Nephron (organoid): ENCODE results near the gene GAS5.

Experiments used
- H3K27ac Mint-ChIP-seq, 3 experiments: 2 replicates each; pipeline ENCODE4 v1.8.0; 2020; ENCODE audit warnings: mixed read lengths in 3 of 3, mild to moderate bottlenecking in 2 of 3, moderate library complexity in 1 of 3
- H3K27me3 Mint-ChIP-seq: 2 replicates; pipeline ENCODE4 v1.8.0; 2021; ENCODE audit warnings: low read depth, mild to moderate bottlenecking, moderate library complexity, mixed read lengths
- H3K36me3 Mint-ChIP-seq: 2 replicates; pipeline ENCODE4 v1.8.0; 2020; ENCODE audit warnings: low read depth, mixed read lengths
- H3K4me1 Mint-ChIP-seq: 2 replicates; pipeline ENCODE4 v1.8.0; 2020; ENCODE audit warnings: mixed read lengths
- H3K4me3 Mint-ChIP-seq, 3 experiments: 2 replicates each; pipeline ENCODE4 v1.8.0; 2020; ENCODE audit warnings: mild to moderate bottlenecking in 3 of 3, mixed read lengths in 3 of 3, moderate library complexity in 2 of 3
- H3K9me3 Mint-ChIP-seq: 2 replicates; pipeline ENCODE4 v1.8.0; 2020; ENCODE audit warnings: mixed read lengths
- CTCF ChIP-seq, 3 experiments: fragments of 200-600 bp; sonication (generic); IDR thresholded peaks; one replicate each; pipeline ENCODE4 v1.5.0; 2021; ENCODE audit warnings: antibody characterized with exemption in 3 of 3; ENCODE audit not compliant: unreplicated experiment in 3 of 3

GAS5 gene

DNA sequence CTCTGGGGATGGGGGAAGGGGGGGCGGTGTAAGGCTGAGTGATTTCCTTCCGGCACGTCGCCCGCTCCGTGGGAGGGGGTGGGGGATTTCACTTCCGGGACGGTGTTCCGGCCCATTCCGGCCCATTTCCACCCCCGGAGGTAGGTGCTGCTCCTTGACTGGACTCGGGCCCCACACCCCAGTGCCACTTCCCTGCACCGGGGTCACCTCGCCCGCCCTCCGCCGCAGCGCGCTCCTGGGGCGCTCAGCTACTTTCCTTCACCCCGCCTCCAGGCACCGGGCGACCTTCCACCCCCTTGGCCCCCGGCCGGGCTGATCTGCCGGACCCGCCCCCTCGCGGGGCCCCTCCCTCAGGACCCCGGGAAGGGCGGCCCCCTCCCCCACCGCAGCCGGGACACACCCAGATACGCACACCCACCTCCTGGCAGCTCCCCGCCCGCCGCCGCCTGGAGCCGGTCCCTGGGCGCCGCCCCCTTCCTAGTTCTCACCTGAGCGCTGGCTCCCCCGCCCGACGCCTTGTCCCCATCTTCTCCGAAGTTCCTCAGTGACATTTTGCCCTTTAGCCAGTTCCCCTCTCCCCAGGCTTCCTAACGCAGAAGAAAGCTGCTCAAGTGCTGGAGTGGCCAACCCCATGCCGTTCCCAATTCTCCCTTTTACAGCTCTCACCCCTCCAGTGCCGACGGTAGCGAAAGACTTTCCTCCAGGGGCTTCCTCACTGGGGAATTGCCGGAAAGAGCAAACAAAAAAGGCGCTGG is 654 bp upstream of the GAS5 start, which contains the start of gene ZBTB37:
ZBTB37 (plus strand) TSS at position 115 of the 755 bp plus-strand sequence. CDS start 1,846 bp downstream, outside the sequence.
- peaks cover 56% of the 10 kb centered on the region for H3K36me3 Mint-ChIP-seq
- no peaks in the 10 kb centered on the region for H3K27me3 Mint-ChIP-seq
- peak within 1 kb of the TSS; percentile 87 to 97 (median 94) for H3K27ac Mint-ChIP-seq
- TF ChIP-seq CTCF (IDR thresholded peaks at IDR 0.05; ENCODE audit: unreplicated experiment in 3 of 3) = no peak
- H3K4me3 Mint-ChIP-seq = peak within 1 kb of the TSS; percentile 89 to 99 (median 93)
- H3K9me3 Mint-ChIP-seq = no peaks in the 10 kb centered on the region
- H3K4me1 Mint-ChIP-seq = peaks cover 57% of the 10 kb centered on the region

- Mint-ChIP-seq H3K27me3 (no peaks in the 10 kb centered on the region), H3K36me3 (peaks cover 55% of the 10 kb centered on the region), H3K27ac (peak overlapping the region; percentile 87 to 97 (median 94)), H3K4me1 (peaks cover 51% of the 10 kb centered on the region), H3K9me3 (no peaks in the 10 kb centered on the region), H3K4me3 (peak overlapping the region; percentile 89 to 99 (median 93))
- no peak for TF ChIP-seq CTCF (IDR thresholded peaks at IDR 0.05; ENCODE audit: unreplicated experiment in 3 of 3)
These were observed 542 bp downstream of the GAS5 start for GRCh38 chr1:173867141-173867752.

GRCh38 chr1:173866413-173867115 is 1.2 kb downstream of the GAS5 start:
- Mint-ChIP-seq H3K4me1 (peaks cover 49% of the 10 kb centered on the region), H3K27ac (peak overlapping the region; percentile 87 to 97 (median 94)), H3K36me3 (peaks cover 57% of the 10 kb centered on the region), H3K4me3 (peak overlapping the region; percentile 89 to 99 (median 93)), H3K27me3 (no peaks in the 10 kb centered on the region), H3K9me3 (no peaks in the 10 kb centered on the region)
- TF ChIP-seq CTCF (IDR thresholded peaks at IDR 0.05; ENCODE audit: unreplicated experiment in 3 of 3) = no peak

- H3K4me3 Mint-ChIP-seq = peak overlapping the region; percentile 89 to 99 (median 93)
- no peaks in the 10 kb centered on the region for H3K27me3 Mint-ChIP-seq
- H3K9me3 Mint-ChIP-seq = no peaks in the 10 kb centered on the region
- no peak for TF ChIP-seq CTCF (IDR thresholded peaks at IDR 0.05; ENCODE audit: unreplicated experiment in 3 of 3)
- H3K36me3 Mint-ChIP-seq = peaks cover 54% of the 10 kb centered on the region
- H3K27ac Mint-ChIP-seq = peak overlapping the region; percentile 87 to 97 (median 94)
- peaks cover 42% of the 10 kb centered on the region for H3K4me1 Mint-ChIP-seq
These were observed 2.2 kb downstream of the GAS5 start for GRCh38 chr1:173865468-173866164.

- H3K4me3 Mint-ChIP-seq = peak overlapping the region; percentile 89 to 99 (median 93)
- H3K9me3 Mint-ChIP-seq = no peaks in the 10 kb centered on the region
- peaks cover 36% of the 10 kb centered on the region for H3K4me1 Mint-ChIP-seq
- no peak for TF ChIP-seq CTCF (IDR thresholded peaks at IDR 0.05; ENCODE audit: unreplicated experiment in 3 of 3)
- peaks cover 58% of the 10 kb centered on the region for H3K36me3 Mint-ChIP-seq
- H3K27ac Mint-ChIP-seq = peak overlapping the region; percentile 31 to 58 (median 41)
- H3K27me3 Mint-ChIP-seq = no peaks in the 10 kb centered on the region
These were observed 3.5 kb downstream of the GAS5 start for GRCh38 chr1:173864179-173864867.
